GM19372 (cell line): ENCODE data around the gene CPD.
"Not testable (repeated sequence)": the region's sequence is repeated elsewhere in the genome, so short reads cannot be mapped to it uniquely, and the experiment has no call there.

Experiments
- ATAC-seq: cut with Tn5 transposase; IDR thresholded peaks from one replicate; pipeline ENCODE4 v1.9.1; 2021; ENCODE audit warnings: mild to moderate bottlenecking, low read depth, moderate library complexity; ENCODE audit not compliant: unreplicated experiment

CPD gene

GRCh38 chr17:30381340-30381659 lies 2.6 kb downstream of the CPD start:
- ATAC-seq = no peak

- no peak for ATAC-seq
Measured at GRCh38 chr17:30382345-30382744, 3.6 kb downstream of the CPD start.

- ATAC-seq = no peak
Measured at GRCh38 chr17:30388321-30389179, 9.8 kb downstream of the CPD start.

GRCh38 chr17:30389756-30390300 lies 11.1 kb downstream of the CPD start:
- ATAC-seq = no peak

- ATAC-seq = no peak
Measured at GRCh38 chr17:30391534-30391933, 12.8 kb downstream of the CPD start.

GRCh38 chr17:30393491-30393890 lies 14.8 kb downstream of the CPD start:
- no peak for ATAC-seq

- no peak for ATAC-seq
Measured at GRCh38 chr17:30393911-30394867, 15.5 kb downstream of the CPD start.

- ATAC-seq = no peak
Measured at GRCh38 chr17:30395398-30396022, 16.8 kb downstream of the CPD start.

- no peak for ATAC-seq
Measured at GRCh38 chr17:30396129-30396528, 17.4 kb downstream of the CPD start.

GRCh38 chr17:30396612-30397011 lies 17.9 kb downstream of the CPD start:
- ATAC-seq = no peak

- no peak for ATAC-seq
Measured at GRCh38 chr17:30398328-30399041, 19.8 kb downstream of the CPD start.

- ATAC-seq = no peak
Measured at GRCh38 chr17:30401097-30401496, 22.4 kb downstream of the CPD start.

- ATAC-seq = no peak
Measured at GRCh38 chr17:30405161-30405560, 26.4 kb downstream of the CPD start.

- ATAC-seq = not testable (repeated sequence)
Measured at GRCh38 chr17:30410627-30411026, 31.9 kb downstream of the CPD start.

- ATAC-seq = not testable (repeated sequence)
Measured at GRCh38 chr17:30412008-30412496, 33.3 kb downstream of the CPD start.

- ATAC-seq = no peak
Measured at GRCh38 chr17:30413109-30413508, 34.4 kb downstream of the CPD start.

GRCh38 chr17:30414486-30414885 lies 35.8 kb downstream of the CPD start:
- no peak for ATAC-seq

- ATAC-seq = no peak
Measured at GRCh38 chr17:30415491-30415890, 36.8 kb downstream of the CPD start.

GRCh38 chr17:30418070-30418469 lies 39.3 kb downstream of the CPD start:
- ATAC-seq = not testable (repeated sequence)

- no peak for ATAC-seq
Measured at GRCh38 chr17:30421592-30421991, 42.9 kb downstream of the CPD start.
